Measurements from ENCODE around the gene MET. TPM values are rescaled to one million over a fixed set of nuclear protein-coding genes. Genes with fewer than 3 reads are reported as not detected.
"Not testable (repeated sequence)": the region's sequence is repeated elsewhere in the genome, so short reads cannot be mapped to it uniquely, and the experiment has no call there.

The MET gene
- total RNA-seq, 1 donor from 2014 or later: 23.3 TPM

GRCh38 chr7:116810267-116811116 lies 138.5 kb downstream of the MET start:
- no peak for DNase-seq

- no peak for DNase-seq
These were observed 139.8 kb downstream of the MET start for GRCh38 chr7:116811768-116812167.

- no peak for DNase-seq
These were observed 140.9 kb downstream of the MET start for GRCh38 chr7:116812860-116813259.

- not testable (repeated sequence) for DNase-seq
These were observed 141.4 kb downstream of the MET start for GRCh38 chr7:116813371-116813770.

GRCh38 chr7:116815041-116815440 lies 143.0 kb downstream of the MET start:
- no peak for DNase-seq

- no peak for DNase-seq
These were observed 148.2 kb downstream of the MET start for GRCh38 chr7:116820149-116820548.

- DNase-seq: not testable (repeated sequence)
These were observed 149.7 kb downstream of the MET start for GRCh38 chr7:116821647-116822046.

GRCh38 chr7:116824449-116824848 lies 152.5 kb downstream of the MET start:
- no peak for DNase-seq

GRCh38 chr7:116828281-116828680 lies 156.3 kb downstream of the MET start:
- no peak for DNase-seq

- no peak for DNase-seq
These were observed 157.0 kb downstream of the MET start for GRCh38 chr7:116829041-116829440.

GRCh38 chr7:116829493-116829892 lies 157.5 kb downstream of the MET start:
- DNase-seq: no peak

- DNase-seq: no peak
These were observed 160.7 kb downstream of the MET start for GRCh38 chr7:116832692-116833091.

GRCh38 chr7:116834815-116835504 lies 163.0 kb downstream of the MET start:
- peak; percentile 21 for DNase-seq

GRCh38 chr7:116836048-116836447 lies 164.1 kb downstream of the MET start:
- DNase-seq: no peak

- DNase-seq: no peak
These were observed 164.9 kb downstream of the MET start for GRCh38 chr7:116836911-116837310.

GRCh38 chr7:116837586-116837985 lies 165.6 kb downstream of the MET start:
- DNase-seq: no peak

GRCh38 chr7:116840256-116840655 lies 168.3 kb downstream of the MET start:
- no peak for DNase-seq

GRCh38 chr7:116842371-116842770 lies 170.4 kb downstream of the MET start:
- DNase-seq: no peak

- DNase-seq: no peak
These were observed 171.4 kb downstream of the MET start for GRCh38 chr7:116843378-116843777.

All from tongue (tissue), 2 donors.